GM21381 (cell line): Measurements from ENCODE around the gene ABCA4.

Experiments
- ATAC-seq: cut with Tn5 transposase; IDR thresholded peaks from one replicate; pipeline ENCODE4 v1.9.1; 2021; ENCODE audit warnings: mild to moderate bottlenecking, moderate library complexity; ENCODE audit not compliant: unreplicated experiment

ABCA4 gene

GRCh38 chr1:94056996-94057395 is 64.0 kb downstream of the ABCA4 start:
- no peak for ATAC-seq

DNA sequence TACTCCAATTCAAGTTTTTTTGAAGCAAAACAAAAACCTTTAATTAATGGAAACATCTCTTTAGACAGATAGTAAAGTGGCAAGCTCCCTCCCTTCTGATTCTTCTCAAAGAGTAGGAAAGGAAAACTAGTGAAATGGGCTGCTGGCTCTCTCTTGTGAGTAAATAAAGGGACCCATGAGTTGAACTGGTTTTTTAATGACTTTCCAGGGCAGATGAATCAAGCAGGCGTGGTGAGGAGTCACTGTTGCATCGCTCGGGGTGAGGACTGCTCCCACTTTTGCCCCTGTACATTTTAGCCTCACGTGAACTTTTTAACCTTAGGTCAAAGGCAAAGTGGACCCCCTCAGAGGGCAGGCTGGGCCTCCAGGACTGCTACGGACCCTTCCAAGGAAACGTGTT is 64.8 kb downstream of the ABCA4 start:
- no peak for ATAC-seq

DNA sequence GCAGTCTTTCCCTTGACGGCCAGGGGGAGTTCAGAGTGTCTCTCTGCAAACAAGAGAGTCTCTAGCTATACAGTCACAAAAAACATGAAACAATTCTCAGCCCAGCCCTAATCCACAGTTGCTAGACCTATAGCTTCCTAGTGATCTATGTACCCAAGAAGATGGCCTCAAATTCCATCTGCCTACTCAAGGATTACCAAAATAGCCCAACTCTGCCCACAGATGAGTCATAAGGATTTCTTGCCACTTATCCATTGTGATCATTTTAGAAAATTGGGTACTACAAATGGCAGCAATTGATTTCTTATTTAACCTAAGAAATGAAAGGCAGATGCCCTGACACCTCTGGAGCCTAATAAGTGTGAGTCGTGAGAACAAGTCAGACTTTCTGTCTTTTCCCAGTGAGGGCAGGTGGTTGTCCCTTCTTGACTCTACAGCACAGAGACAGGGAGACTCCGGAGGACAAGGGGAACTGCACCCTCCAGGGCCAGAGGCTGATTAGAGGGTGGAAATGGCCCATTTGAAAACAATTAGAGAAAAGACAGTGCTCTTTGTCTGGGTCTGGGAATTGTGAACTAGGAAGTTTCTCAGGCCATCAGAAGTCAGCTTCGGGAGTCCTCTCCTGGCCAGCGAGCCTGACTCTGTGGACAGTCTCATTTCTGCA is 65.4 kb downstream of the ABCA4 start:
- no peak for ATAC-seq

DNA sequence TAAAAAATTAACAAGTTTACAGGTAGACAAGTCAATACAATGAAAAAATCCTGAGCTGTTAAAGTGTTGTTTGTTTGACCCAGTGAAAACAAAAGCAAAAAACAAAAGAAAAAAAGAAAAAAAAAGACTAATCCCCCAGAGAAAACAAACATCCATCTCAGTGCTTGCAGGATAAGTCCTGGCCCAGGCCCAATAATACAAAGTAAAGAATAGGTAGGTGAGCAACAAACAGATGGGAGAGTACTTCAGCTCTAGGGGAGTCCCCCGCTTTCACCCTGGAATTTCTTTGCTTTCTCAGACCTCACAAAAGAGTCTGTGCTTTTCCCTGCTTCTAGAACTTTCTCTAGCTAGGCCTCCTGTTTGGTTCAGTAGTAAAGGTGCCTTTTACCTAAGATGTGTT is 70.3 kb downstream of the ABCA4 start:
- no peak for ATAC-seq

- no peak for ATAC-seq
Measured at GRCh38 chr1:94050254-94050653, 70.7 kb downstream of the ABCA4 start.

DNA sequence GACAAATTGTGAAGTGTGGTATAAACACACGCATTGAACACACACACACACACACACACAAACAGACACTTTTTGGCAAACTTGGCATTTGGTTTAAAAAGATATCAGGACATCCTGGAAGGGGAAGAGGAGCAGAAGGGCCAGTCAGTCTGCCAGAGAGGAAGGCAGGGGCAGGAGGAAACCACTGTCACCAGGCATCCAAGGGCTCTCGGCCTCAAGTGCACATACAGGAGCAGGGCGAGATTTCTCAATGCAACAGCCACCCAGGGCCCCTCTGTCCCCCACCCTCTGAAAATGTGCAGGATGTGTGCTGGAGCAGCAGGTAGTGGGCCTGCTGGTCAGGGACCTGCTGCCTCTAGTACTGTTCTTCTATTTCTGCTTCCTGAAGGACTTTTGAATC is 71.2 kb downstream of the ABCA4 start:
- ATAC-seq, result no peak

DNA sequence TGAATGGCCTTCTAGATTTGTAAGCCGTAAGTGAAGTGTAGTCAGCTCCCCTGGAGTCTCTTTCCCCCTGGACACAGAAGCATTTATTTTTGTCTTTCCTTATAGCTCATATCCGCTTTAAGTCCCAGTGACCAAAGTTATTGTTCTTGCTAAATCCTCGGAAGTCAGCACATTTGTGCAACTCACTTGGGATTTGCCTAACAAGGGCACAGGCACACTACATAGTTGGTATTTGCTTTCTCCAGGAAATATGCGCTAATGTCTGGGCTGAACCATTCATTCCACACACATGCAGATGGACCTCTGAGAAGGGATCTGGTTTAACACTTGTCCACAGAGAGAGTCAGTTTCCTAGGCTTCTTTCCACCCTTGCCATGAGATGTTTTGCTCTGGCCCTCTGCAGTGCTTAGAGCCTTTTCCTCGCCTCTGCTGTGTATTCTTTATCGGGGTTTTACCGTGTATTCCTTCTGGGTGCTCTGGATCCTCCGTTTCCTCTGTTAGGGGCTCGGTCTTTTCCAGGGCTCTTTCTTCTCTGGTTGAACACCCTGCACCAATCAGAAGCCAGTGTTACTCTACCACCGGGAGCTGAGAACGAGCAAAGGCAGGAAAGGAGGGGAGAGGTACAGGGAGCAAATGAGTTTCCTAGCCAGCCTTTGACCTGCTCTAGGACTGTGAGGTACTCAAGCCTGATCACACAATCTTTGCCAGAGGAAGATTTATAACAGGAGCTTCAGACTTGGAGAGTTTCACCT is 72.4 kb downstream of the ABCA4 start:
- ATAC-seq, result no peak

GRCh38 chr1:94047949-94048348 is 73.0 kb downstream of the ABCA4 start:
- no peak for ATAC-seq

DNA sequence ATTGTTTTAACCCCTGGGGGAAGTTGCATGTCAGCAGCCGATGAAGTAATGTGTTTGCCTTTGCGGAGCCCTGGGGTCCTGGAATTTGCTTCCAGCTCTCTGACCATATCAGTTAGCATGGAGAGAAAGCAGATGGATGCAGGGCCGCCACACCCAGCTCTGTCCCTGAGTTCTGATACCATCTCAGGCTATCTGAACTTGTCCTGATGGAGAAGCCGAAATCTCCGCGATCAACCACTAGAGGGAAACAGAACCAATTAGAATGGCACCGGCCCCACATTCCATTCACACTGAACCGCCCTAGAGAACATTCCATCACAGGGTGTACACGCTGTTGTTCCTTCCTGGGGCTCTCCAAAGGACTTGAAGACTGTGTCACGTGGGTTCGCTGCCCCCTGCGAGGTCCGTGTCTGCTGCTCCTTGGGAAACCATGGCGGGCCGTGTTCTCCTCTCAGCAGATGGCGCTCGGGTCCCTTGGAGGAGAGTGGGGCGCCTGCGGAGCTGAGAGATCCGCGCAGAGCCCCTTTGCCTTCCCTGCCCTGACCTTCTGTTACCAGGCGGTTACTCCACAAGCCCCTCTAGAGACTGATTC is 75.4 kb downstream of the ABCA4 start:
- ATAC-seq, result no peak

GRCh38 chr1:94044891-94045290 is 76.1 kb downstream of the ABCA4 start:
- no peak for ATAC-seq

- ATAC-seq, result no peak
Measured at GRCh38 chr1:94044290-94044790, 76.6 kb downstream of the ABCA4 start.

DNA sequence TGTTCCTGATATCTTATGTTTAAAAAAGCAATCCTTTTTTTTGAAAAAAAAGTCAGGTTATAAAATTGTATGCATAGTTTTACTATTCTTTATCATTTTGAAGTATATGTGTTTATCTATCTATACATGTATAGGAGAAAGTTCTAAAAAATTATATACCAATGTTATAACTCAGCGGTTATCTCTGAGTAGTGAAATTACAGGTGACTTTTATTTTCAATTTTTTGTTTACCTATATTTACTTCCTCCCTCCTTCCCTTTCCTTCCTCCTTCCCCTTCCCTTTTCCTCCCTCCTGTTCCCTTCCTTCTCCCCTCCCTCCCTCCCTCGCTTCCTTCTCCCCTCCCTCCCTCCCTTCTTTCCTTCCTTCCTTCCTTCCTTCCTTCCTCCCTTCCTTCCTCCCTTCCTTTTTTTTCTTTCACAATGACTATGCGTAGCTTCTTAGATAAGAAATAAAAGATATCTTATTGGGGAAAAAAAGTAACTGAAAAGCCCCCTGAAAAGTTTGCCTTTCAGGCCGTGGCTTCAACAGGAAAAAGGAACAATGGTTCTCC is 77.1 kb downstream of the ABCA4 start:
- no peak for ATAC-seq

DNA sequence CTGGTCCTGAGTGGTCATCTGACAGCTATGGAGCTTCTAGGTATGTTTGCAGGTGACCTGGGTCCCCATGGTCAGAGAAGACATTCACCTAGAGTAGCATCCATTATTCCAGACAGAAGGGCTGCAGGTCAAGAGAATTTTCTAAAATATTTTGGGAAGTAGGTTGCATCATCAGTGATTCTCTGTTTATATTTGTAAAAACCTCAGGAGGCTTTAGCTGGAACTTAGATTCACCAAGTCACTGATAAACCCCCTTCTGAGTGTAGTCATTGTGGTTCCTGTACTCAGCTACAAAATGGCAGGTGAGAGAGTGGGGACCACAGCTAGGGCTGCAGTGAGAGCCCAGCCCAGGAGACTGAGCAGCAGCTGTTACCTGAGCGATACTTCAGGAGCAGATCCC is 78.6 kb downstream of the ABCA4 start:
- no peak for ATAC-seq

DNA sequence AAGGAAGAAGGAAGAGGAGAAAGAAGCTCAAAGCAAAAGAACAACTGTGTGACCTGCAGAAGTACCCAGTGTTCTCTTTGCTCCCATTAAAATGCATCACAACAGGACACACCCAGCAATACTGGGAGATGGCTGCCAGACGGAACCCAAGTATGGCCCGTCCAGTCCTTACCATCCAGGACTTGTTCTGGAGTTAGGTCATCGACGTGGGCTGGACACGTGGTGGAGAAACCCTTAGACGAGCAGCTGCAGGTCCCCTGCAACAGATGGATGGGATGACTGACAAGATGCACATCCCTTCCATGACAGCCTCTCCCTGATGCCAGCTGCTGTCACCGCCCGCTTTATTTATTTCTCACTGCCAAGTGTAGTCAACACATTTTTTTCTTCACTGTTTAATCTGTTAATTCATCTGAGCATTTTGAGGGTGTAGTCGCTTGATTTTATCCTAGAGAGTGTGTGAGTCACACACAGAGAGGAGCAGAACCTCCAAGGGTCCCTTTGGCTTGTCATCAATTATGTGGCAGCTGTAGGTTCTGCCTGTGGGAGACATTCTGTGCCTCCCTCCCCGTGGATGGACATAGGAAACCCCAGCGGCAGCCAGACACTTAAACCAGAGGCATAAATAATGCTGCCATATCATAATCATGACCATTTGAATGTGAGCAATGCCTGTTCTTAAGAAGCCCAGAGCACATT is 80.9 kb downstream of the ABCA4 start:
- no peak for ATAC-seq

GRCh38 chr1:94039514-94039870 is 81.5 kb downstream of the ABCA4 start:
- no peak for ATAC-seq

DNA sequence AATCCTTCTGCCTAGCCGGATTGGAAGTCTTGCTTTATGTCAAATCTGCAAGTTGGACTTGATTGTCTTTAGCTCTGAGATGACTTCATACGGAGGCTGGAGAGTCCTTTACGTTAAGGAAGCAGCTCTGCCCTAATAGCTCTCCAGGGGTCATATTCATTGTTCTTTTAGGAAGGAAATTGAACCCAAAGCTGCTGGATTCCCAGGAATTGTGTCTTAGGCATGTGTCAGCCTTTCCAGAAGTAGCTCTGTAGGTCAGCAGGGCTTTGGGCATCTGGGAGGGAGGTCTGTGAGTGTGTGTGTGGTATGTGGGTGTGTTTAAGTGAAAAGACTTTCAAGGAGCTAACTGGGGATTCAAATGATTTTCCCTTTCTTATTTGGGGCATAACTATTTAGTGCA is 82.4 kb downstream of the ABCA4 start:
- no peak for ATAC-seq

- ATAC-seq, result no peak
Measured at GRCh38 chr1:94037392-94038229, 83.3 kb downstream of the ABCA4 start.

DNA sequence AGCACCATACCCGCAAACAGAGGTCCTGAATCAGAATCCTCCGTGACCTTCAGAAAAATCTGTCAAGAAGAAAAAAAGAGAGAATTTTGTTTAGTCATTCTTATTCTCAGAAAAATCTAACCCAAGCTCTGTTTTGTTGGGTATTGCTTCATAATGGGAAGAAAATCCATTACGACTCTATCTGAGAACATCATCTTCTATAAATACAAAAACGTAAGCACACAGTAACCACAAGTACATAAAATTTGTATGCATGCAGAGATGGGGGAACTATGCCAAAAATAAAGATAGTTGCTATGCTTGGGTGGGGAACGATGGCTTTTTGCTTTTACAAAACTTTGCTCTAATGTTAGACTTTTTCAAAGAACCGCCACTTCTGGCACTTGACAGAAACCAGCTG is 84.2 kb downstream of the ABCA4 start:
- no peak for ATAC-seq

- no peak for ATAC-seq
Measured at GRCh38 chr1:94033849-94034248, 87.1 kb downstream of the ABCA4 start.

- ATAC-seq, result no peak
Measured at GRCh38 chr1:94032637-94033036, 88.3 kb downstream of the ABCA4 start.
